ENCODE results near the gene PWWP2B.

DNA sequence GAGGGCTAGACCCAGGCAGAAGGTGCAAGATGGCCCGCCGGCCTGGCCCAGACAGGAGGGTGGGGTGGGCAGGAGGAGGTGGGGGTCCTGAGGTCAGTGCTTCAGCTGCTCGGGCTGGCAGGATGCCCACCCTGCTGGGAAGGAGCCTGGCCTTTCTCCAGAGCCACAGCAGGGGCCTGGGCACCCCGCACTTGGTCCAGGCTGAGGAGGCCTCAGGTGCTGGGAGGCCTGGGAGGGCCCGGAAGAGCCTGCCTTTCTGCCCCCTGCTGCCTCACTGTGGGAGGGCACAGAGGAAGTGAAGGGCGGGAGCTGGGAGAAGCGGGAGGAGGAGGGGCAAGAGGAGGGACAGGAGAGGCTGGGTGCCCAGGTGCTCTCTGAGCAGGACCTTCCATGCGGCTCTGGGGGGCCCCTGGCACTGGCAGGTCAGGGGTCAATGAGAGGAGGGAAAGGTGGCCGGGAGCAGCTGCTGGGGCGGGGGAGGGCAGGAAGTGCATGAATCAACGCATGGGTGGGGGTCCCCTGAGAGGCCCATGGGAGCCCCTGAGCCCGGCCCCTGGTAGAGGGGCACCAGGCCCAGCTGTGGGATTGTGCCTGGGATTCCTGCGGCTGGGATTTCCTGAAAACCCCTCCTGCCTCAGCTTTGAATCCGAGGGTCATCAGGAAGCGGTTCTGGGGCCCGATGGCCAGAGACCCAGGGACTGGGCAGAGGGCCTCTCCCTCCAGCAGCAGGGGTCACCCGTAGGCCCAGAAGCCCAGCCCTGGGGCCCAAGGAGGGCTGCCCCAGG lies 49.9 kb downstream of the PWWP2B start:
- TF ChIP-seq, protein P1, sequence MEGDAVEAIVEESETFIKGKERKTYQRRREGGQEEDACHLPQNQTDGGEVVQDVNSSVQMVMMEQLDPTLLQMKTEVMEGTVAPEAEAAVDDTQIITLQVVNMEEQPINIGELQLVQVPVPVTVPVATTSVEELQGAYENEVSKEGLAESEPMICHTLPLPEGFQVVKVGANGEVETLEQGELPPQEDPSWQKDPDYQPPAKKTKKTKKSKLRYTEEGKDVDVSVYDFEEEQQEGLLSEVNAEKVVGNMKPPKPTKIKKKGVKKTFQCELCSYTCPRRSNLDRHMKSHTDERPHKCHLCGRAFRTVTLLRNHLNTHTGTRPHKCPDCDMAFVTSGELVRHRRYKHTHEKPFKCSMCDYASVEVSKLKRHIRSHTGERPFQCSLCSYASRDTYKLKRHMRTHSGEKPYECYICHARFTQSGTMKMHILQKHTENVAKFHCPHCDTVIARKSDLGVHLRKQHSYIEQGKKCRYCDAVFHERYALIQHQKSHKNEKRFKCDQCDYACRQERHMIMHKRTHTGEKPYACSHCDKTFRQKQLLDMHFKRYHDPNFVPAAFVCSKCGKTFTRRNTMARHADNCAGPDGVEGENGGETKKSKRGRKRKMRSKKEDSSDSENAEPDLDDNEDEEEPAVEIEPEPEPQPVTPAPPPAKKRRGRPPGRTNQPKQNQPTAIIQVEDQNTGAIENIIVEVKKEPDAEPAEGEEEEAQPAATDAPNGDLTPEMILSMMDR (IDR thresholded peaks at IDR 0.05; ENCODE audit: low read depth, low read length, poor library complexity, severe bottlenecking): peak; percentile 47
- TF ChIP-seq EZH2phosphoT487 (IDR thresholded peaks at IDR 0.05; ENCODE audit: borderline replicate concordance, low read length): no peak
